Left ventricle myocardium inferior (tissue), 1 donor: ENCODE results near the gene CKLF. TPM values are rescaled to one million over a fixed set of nuclear protein-coding genes. Genes with fewer than 3 reads are reported as not detected.

Experiments
- DNase-seq: peaks from one replicate; pipeline ENCODE4 v3.0.0-alpha.2; 2020
- H3K27ac ChIP-seq: fragments of 200-600 bp; replicated peaks from 2 replicates; pipeline ENCODE4 v1.8.0; 2021
- H3K27me3 ChIP-seq: fragments of 200-600 bp; 2 replicates; pipeline ENCODE4 v1.8.0; 2021; ENCODE audit warnings: low read depth
- H3K36me3 ChIP-seq: fragments of 200-600 bp; 2 replicates; pipeline ENCODE4 v1.8.0; 2021
- H3K4me1 ChIP-seq: fragments of 200-600 bp; 2 replicates; pipeline ENCODE4 v1.8.0; 2021
- H3K4me3 ChIP-seq: fragments of 200-600 bp; 2 replicates; pipeline ENCODE4 v1.8.0; 2021; ENCODE audit warnings: mild to moderate bottlenecking, moderate library complexity
- H3K9me3 ChIP-seq: fragments of 200-600 bp; replicated peaks from 2 replicates; pipeline ENCODE4 v1.8.0; 2021
- intact Hi-C: fragments of 100-400 bp; cut with micrococcal nuclease; formaldehyde crosslinking; loops from one replicate; pipeline ENCODE4 v1.11.0; 2022
- total RNA-seq: library from RNA; stranded (reverse); fragmentation: NEBNext Ultra II Directional; extraction: Animal tissue kit (Norgen Biotek cat#: 25700); gene quantifications from one replicate; pipeline ENCODE4 v1.2.1, GENCODE V29; 2021
- TF ChIP-seq, protein P1 (sequence below): fragments of 200-600 bp; IDR thresholded peaks from 2 replicates; pipeline ENCODE4 v1.8.0; 2021; ENCODE audit warnings: antibody characterized with exemption, mild to moderate bottlenecking, borderline replicate concordance
- donor health status: DM: no; HTN: yes; CAD: no; lungs with severe emphysema.

Gene CKLF
- total RNA-seq, 1 donor from 2014 or later = 7.8 TPM

GRCh38 chr16:66600477-66600876 lies 48.1 kb downstream of the CKLF start:
- Histone ChIP-seq H3K4me1 (peaks cover 21% of the 10 kb centered on the region), H3K4me3 (no peak overlapping the region), H3K9me3 (no peaks in the 10 kb centered on the region), H3K27ac (no peak overlapping the region), H3K27me3 (no peaks in the 10 kb centered on the region), H3K36me3 (no peaks in the 10 kb centered on the region)
- no peak for DNase-seq
- TF ChIP-seq, protein P1, sequence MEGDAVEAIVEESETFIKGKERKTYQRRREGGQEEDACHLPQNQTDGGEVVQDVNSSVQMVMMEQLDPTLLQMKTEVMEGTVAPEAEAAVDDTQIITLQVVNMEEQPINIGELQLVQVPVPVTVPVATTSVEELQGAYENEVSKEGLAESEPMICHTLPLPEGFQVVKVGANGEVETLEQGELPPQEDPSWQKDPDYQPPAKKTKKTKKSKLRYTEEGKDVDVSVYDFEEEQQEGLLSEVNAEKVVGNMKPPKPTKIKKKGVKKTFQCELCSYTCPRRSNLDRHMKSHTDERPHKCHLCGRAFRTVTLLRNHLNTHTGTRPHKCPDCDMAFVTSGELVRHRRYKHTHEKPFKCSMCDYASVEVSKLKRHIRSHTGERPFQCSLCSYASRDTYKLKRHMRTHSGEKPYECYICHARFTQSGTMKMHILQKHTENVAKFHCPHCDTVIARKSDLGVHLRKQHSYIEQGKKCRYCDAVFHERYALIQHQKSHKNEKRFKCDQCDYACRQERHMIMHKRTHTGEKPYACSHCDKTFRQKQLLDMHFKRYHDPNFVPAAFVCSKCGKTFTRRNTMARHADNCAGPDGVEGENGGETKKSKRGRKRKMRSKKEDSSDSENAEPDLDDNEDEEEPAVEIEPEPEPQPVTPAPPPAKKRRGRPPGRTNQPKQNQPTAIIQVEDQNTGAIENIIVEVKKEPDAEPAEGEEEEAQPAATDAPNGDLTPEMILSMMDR = no peak
- intact Hi-C loops = loop anchor here (10.0 kb wide), 1 partner anchor 46 kb away; the partner anchor contains the start of genes CKLF and TK2

- Histone ChIP-seq H3K4me1 (peaks cover 31% of the 10 kb centered on the region), H3K27me3 (no peaks in the 10 kb centered on the region), H3K27ac (no peak overlapping the region), H3K9me3 (no peaks in the 10 kb centered on the region), H3K4me3 (no peak overlapping the region), H3K36me3 (no peaks in the 10 kb centered on the region)
- intact Hi-C loops = loop anchor here (10.0 kb wide), 1 partner anchor 47 kb away; the partner anchor contains the start of genes CKLF and TK2
- TF ChIP-seq, protein P1 = no peak
- no peak for DNase-seq
These were observed 49.1 kb downstream of the CKLF start for GRCh38 chr16:66601471-66601870.

DNA sequence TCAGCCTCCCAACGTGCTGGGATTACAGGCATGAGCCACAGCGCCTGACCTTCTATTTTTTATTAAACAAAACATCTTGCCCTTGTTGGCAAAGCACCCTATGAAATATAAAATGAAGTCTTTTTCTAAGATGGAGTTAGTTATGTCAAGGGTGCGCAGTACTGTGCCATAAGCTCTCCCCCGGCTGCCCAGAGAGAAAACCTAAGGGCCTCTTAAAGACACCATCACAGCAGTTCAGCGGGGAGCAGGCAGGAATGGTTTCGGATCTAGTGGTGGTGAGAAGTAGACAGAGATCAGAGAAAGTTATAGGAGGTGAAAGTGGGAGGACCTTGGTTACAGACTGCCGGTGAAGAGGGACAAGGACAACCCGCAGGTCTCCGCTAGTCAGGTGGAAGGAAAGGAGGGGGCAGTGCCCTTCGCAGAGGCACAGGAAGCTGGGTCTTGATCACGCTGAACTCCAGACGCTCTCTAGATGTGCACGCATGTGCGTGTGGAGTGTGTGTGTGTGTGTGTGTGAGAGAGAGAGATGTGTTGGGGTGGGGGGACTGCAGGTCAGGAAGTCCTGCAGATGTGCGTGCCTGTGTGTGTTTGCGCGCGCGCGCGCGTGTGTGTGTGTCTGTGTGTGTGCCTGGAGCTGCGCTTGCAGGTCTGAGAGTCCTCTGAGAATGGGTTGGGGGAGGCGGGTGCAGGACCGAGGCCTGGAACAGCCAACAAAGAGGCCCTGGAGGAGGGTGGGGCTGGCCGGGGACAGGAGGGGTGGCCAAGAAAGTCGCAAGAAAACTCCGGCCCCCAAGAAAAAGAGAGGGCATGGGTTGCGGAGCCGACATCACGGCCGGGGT lies 51.4 kb downstream of the CKLF start:
- Histone ChIP-seq H3K4me3 (peak overlapping the region; percentile 88), H3K27ac (peak overlapping the region; percentile 97), H3K4me1 (peaks cover 45% of the 10 kb centered on the region), H3K9me3 (no peaks in the 10 kb centered on the region), H3K27me3 (no peaks in the 10 kb centered on the region), H3K36me3 (no peaks in the 10 kb centered on the region)
- TF ChIP-seq, protein P1 = no peak
- intact Hi-C loops = loop anchor here (10.0 kb wide), 1 partner anchor 49 kb away; the partner anchor contains the start of genes CKLF and TK2
- peak; percentile 64 for DNase-seq

DNA sequence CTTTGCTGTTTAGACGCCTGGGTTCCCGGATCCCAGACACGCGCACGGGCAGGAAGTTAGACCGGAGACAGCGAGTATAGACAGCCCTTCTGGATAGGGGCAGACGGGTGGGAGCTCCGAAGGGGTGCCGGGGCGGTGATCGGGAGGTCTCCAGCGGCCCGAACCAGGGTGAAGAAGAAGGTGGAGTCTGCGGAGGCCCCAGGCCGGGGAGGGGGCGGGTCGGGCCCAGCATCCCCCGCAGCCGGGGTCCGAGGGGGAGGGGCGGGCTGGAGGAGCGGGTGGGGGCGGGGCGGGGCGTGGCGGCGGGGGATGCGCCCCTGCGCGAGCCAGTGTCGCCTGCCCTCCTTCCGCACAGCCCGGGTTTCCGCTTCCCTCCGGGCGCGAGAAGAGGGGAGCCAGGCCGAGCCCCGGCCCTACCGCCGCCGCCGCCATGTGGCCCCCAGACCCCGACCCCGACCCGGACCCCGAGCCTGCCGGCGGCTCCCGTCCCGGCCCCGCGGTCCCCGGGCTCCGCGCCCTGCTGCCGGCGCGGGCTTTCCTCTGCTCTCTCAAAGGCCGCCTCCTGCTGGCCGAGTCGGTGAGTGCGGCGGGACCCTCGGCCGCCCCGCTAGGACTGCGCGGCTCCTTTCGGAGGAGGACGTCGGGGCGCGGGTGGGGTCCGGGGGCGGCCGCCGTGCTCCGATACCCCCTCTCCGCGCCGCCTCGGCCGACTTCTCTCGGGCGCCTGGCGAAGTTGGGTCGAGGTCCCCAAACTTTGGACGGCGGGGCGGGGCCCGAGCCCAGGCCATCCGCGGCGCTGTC lies 52.2 kb downstream of the CKLF start, which contains the start of gene CMTM3:
CMTM3 (plus strand) TSS at position 329 of the 801 bp plus-strand sequence; CDS start at position 431, 102 bp downstream.
- peak; percentile 75 for DNase-seq
- Histone ChIP-seq H3K27ac (peak within 1 kb of the TSS; percentile 97), H3K4me1 (peaks cover 50% of the 10 kb centered on the region), H3K36me3 (peaks cover 3% of the 10 kb centered on the region), H3K27me3 (no peaks in the 10 kb centered on the region), H3K9me3 (no peaks in the 10 kb centered on the region), H3K4me3 (peak within 1 kb of the TSS; percentile 88)
- intact Hi-C loops = loop anchor here (10.0 kb wide), 1 partner anchor 50 kb away; the partner anchor contains the start of genes CKLF and TK2
- TF ChIP-seq, protein P1 = peak; percentile 86
